ENCODE data around the gene BANF2. TPM values are rescaled to one million over a fixed set of nuclear protein-coding genes. Genes with fewer than 3 reads are reported as not detected.

BANF2 gene
- total RNA-seq, 1 donor: not detected

GRCh38 chr20:17664025-17664633 lies 35.6 kb upstream of the BANF2 start:
- H3K4me3 ChIP-seq (ENCODE audit: insufficient read depth, low read length): peak overlapping the region; percentile 16
- H2AFZ ChIP-seq (ENCODE audit: low read length): no peak overlapping the region
- no peak for TF ChIP-seq CTCF (IDR thresholded peaks at IDR 0.05; ENCODE audit: extremely low read depth, low read depth, low read length)
- H3K4me2 ChIP-seq (ENCODE audit: insufficient read depth, low read length): peak overlapping the region; percentile 71
- peak overlapping the region; percentile 99 for H3K27ac ChIP-seq (ENCODE audit: low read depth, low read length)
- H3K27me3 ChIP-seq (ENCODE audit: insufficient read depth, low read length): no peaks in the 10 kb centered on the region
- peaks cover 26% of the 10 kb centered on the region for H3K36me3 ChIP-seq (ENCODE audit: insufficient read depth, low read length)
- H3K9me3 ChIP-seq (ENCODE audit: low read depth, low read length): no peaks in the 10 kb centered on the region
- H3K79me2 ChIP-seq (ENCODE audit: insufficient read depth, low read length): peaks cover 96% of the 10 kb centered on the region
- peak; percentile 27 for DNase-seq (ENCODE audit: insufficient read length, low spot score, missing footprints)
- peaks cover 71% of the 10 kb centered on the region for H4K20me1 ChIP-seq (ENCODE audit: insufficient read depth, low read length)
- H3K4me1 ChIP-seq (ENCODE audit: insufficient read depth, low read length): peaks cover 76% of the 10 kb centered on the region

GRCh38 chr20:17665756-17666155 lies 34.0 kb upstream of the BANF2 start:
- peaks cover 96% of the 10 kb centered on the region for H3K79me2 ChIP-seq (ENCODE audit: insufficient read depth, low read length)
- H3K4me2 ChIP-seq (ENCODE audit: insufficient read depth, low read length): no peak overlapping the region
- no peak overlapping the region for H2AFZ ChIP-seq (ENCODE audit: low read length)
- H3K27me3 ChIP-seq (ENCODE audit: insufficient read depth, low read length): no peaks in the 10 kb centered on the region
- peaks cover 72% of the 10 kb centered on the region for H4K20me1 ChIP-seq (ENCODE audit: insufficient read depth, low read length)
- H3K36me3 ChIP-seq (ENCODE audit: insufficient read depth, low read length): peaks cover 28% of the 10 kb centered on the region
- no peaks in the 10 kb centered on the region for H3K9me3 ChIP-seq (ENCODE audit: low read depth, low read length)
- TF ChIP-seq CTCF (IDR thresholded peaks at IDR 0.05; ENCODE audit: extremely low read depth, low read depth, low read length): no peak
- peak overlapping the region; percentile 99 for H3K27ac ChIP-seq (ENCODE audit: low read depth, low read length)
- no peak for DNase-seq (ENCODE audit: insufficient read length, low spot score, missing footprints)
- peaks cover 77% of the 10 kb centered on the region for H3K4me1 ChIP-seq (ENCODE audit: insufficient read depth, low read length)
- H3K4me3 ChIP-seq (ENCODE audit: insufficient read depth, low read length): no peak overlapping the region

GRCh38 chr20:17666481-17666880 lies 33.3 kb upstream of the BANF2 start:
- H3K79me2 ChIP-seq (ENCODE audit: insufficient read depth, low read length): peaks cover 97% of the 10 kb centered on the region
- no peaks in the 10 kb centered on the region for H3K27me3 ChIP-seq (ENCODE audit: insufficient read depth, low read length)
- H2AFZ ChIP-seq (ENCODE audit: low read length): no peak overlapping the region
- peak overlapping the region; percentile 99 for H3K27ac ChIP-seq (ENCODE audit: low read depth, low read length)
- no peak for TF ChIP-seq CTCF (IDR thresholded peaks at IDR 0.05; ENCODE audit: extremely low read depth, low read depth, low read length)
- peaks cover 33% of the 10 kb centered on the region for H3K36me3 ChIP-seq (ENCODE audit: insufficient read depth, low read length)
- H3K4me1 ChIP-seq (ENCODE audit: insufficient read depth, low read length): peaks cover 73% of the 10 kb centered on the region
- no peaks in the 10 kb centered on the region for H3K9me3 ChIP-seq (ENCODE audit: low read depth, low read length)
- DNase-seq (ENCODE audit: insufficient read length, low spot score, missing footprints): no peak
- peak overlapping the region; percentile 38 for H3K4me2 ChIP-seq (ENCODE audit: insufficient read depth, low read length)
- peaks cover 72% of the 10 kb centered on the region for H4K20me1 ChIP-seq (ENCODE audit: insufficient read depth, low read length)
- no peak overlapping the region for H3K4me3 ChIP-seq (ENCODE audit: insufficient read depth, low read length)

GRCh38 chr20:17667445-17667844 lies 32.3 kb upstream of the BANF2 start:
- peaks cover 78% of the 10 kb centered on the region for H4K20me1 ChIP-seq (ENCODE audit: insufficient read depth, low read length)
- H3K79me2 ChIP-seq (ENCODE audit: insufficient read depth, low read length): peaks cover 99% of the 10 kb centered on the region
- DNase-seq (ENCODE audit: insufficient read length, low spot score, missing footprints): no peak
- H3K27me3 ChIP-seq (ENCODE audit: insufficient read depth, low read length): no peaks in the 10 kb centered on the region
- no peak overlapping the region for H2AFZ ChIP-seq (ENCODE audit: low read length)
- H3K9me3 ChIP-seq (ENCODE audit: low read depth, low read length): no peaks in the 10 kb centered on the region
- H3K27ac ChIP-seq (ENCODE audit: low read depth, low read length): peak overlapping the region; percentile 99
- H3K4me3 ChIP-seq (ENCODE audit: insufficient read depth, low read length): no peak overlapping the region
- H3K36me3 ChIP-seq (ENCODE audit: insufficient read depth, low read length): peaks cover 42% of the 10 kb centered on the region
- H3K4me2 ChIP-seq (ENCODE audit: insufficient read depth, low read length): no peak overlapping the region
- H3K4me1 ChIP-seq (ENCODE audit: insufficient read depth, low read length): peaks cover 64% of the 10 kb centered on the region
- no peak for TF ChIP-seq CTCF (IDR thresholded peaks at IDR 0.05; ENCODE audit: extremely low read depth, low read depth, low read length)

Data from osteoblast (primary cell).